IPS-20b (cell line): ENCODE data around the gene UBAC1.
A peak's percentile ranks its signal among the peaks of the same experiment; 100 is the strongest.

ENCODE experiments used
- H3K27ac ChIP-seq: one replicate; pipeline ENCODE4 v1.5.1; 2013; ENCODE audit warnings: low read length
- H3K27me3 ChIP-seq: 2 replicates; pipeline ENCODE4 v1.6.1; 2013; ENCODE audit warnings: mild to moderate bottlenecking, low read length, inconsistent platforms; ENCODE audit not compliant: insufficient read depth
- H3K36me3 ChIP-seq: 2 replicates; pipeline ENCODE4 v1.6.1; 2013; ENCODE audit warnings: low read depth, mild to moderate bottlenecking, inconsistent platforms, low read length, moderate library complexity; ENCODE audit not compliant: insufficient read depth
- H3K4me1 ChIP-seq: 2 replicates; pipeline ENCODE4 v1.6.1; 2013; ENCODE audit warnings: mild to moderate bottlenecking, control low read depth, inconsistent platforms, low read length, moderate library complexity; ENCODE audit not compliant: insufficient read depth
- H3K4me3 ChIP-seq: 2 replicates; pipeline ENCODE4 v1.5.1; 2013; ENCODE audit warnings: mild to moderate bottlenecking, low read length, inconsistent platforms
- H3K9ac ChIP-seq: 2 replicates; pipeline ENCODE4 v1.6.1; 2013; ENCODE audit warnings: low read depth, mild to moderate bottlenecking, inconsistent platforms, low read length, moderate library complexity
- H3K9me3 ChIP-seq: 2 replicates; pipeline ENCODE4 v1.6.1; 2013; ENCODE audit warnings: mild to moderate bottlenecking, low read depth, low read length, inconsistent platforms; ENCODE audit not compliant: insufficient read depth

UBAC1 gene

GRCh38 chr9:135962696-135963307, 1.6 kb upstream of the UBAC1 start:
- Histone ChIP-seq H3K4me1 (peaks cover 5% of the 10 kb centered on the region; the same call in 1 of the 2 replicates), H3K27ac (no peak overlapping the region), H3K9ac (no peak overlapping the region), H3K36me3 (no peaks in the 10 kb centered on the region), H3K9me3 (no peaks in the 10 kb centered on the region), H3K4me3 (no peak overlapping the region), H3K27me3 (no peaks in the 10 kb centered on the region)

GRCh38 chr9:135961811-135962695, 880 bp upstream of the UBAC1 start:
- H3K9ac ChIP-seq: no peak overlapping the region; the same call in 1 of the 2 replicates
- no peaks in the 10 kb centered on the region for H3K9me3 ChIP-seq
- peaks cover 4% of the 10 kb centered on the region; the same call in 1 of the 2 replicates for H3K4me1 ChIP-seq
- H3K27me3 ChIP-seq: no peaks in the 10 kb centered on the region
- H3K4me3 ChIP-seq: peak overlapping the region; percentile 65
- no peak overlapping the region for H3K27ac ChIP-seq
- H3K36me3 ChIP-seq: no peaks in the 10 kb centered on the region

GRCh38 chr9:135960411-135961276, 529 bp downstream of the UBAC1 start:
- Histone ChIP-seq H3K36me3 (no peaks in the 10 kb centered on the region), H3K4me3 (peak overlapping the region; percentile 86), H3K9me3 (no peaks in the 10 kb centered on the region), H3K4me1 (peaks cover 4% of the 10 kb centered on the region; the same call in 1 of the 2 replicates), H3K27me3 (no peaks in the 10 kb centered on the region), H3K9ac (peak overlapping the region; percentile 75; the same call in 1 of the 2 replicates), H3K27ac (no peak overlapping the region)

DNA sequence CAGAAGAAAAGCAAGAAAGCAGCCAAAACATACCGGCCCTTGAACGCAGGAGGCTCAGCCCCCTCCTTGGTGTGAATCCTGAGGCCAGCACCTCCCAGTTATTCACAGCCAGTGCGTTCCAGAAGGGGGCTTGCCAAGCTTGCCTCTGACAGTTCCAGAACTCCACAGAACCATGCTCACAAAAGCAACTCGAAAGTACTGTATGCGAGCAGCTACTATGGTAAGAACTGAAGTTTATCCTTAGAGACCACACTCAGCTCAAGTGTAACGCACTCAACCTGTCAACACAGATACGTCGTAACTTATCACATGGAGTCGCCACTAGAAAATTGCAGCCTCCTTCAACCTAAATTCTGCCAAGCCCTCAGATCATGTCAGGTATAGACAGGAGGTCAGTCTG, 1.4 kb downstream of the UBAC1 start:
- H3K9me3 ChIP-seq: no peaks in the 10 kb centered on the region
- peaks cover 2% of the 10 kb centered on the region; the same call in 1 of the 2 replicates for H3K36me3 ChIP-seq
- H3K4me3 ChIP-seq: peak overlapping the region; percentile 86
- H3K9ac ChIP-seq: peak overlapping the region; percentile 75; the same call in 1 of the 2 replicates
- H3K27ac ChIP-seq: no peak overlapping the region
- H3K27me3 ChIP-seq: no peaks in the 10 kb centered on the region
- peaks cover 4% of the 10 kb centered on the region; the same call in 1 of the 2 replicates for H3K4me1 ChIP-seq

DNA sequence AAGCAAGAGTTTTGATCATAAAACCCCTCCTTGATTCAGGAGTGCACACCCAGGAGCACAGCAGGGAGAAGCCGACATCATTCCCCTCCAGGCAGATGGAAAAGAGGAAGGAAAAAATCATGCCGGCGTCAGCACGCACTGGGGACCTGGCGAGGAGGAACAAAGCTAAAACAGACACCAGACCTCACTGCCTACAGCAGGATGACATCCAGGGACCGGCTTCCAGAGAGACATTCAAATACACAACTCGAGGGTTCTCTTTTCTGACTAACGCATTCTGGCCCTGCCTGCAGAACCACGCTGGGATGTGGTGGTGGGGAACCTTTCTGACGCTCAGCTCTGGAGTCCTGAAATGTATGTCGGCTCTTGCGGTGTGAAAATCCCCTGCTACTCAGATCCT, 2.7 kb downstream of the UBAC1 start:
- Histone ChIP-seq H3K4me1 (peaks cover 4% of the 10 kb centered on the region; the same call in 1 of the 2 replicates), H3K36me3 (peaks cover 13% of the 10 kb centered on the region), H3K27me3 (no peaks in the 10 kb centered on the region), H3K27ac (no peak overlapping the region), H3K4me3 (no peak overlapping the region), H3K9me3 (no peaks in the 10 kb centered on the region), H3K9ac (no peak overlapping the region)

GRCh38 chr9:135957431-135957830, 3.7 kb downstream of the UBAC1 start:
- no peaks in the 10 kb centered on the region for H3K27me3 ChIP-seq
- H3K4me1 ChIP-seq: peaks cover 4% of the 10 kb centered on the region; the same call in 1 of the 2 replicates
- no peak overlapping the region for H3K27ac ChIP-seq
- H3K36me3 ChIP-seq: peaks cover 21% of the 10 kb centered on the region
- no peaks in the 10 kb centered on the region for H3K9me3 ChIP-seq
- H3K9ac ChIP-seq: no peak overlapping the region
- no peak overlapping the region for H3K4me3 ChIP-seq

GRCh38 chr9:135956802-135957174, 4.4 kb downstream of the UBAC1 start:
- Histone ChIP-seq H3K36me3 (peaks cover 28% of the 10 kb centered on the region), H3K4me3 (no peak overlapping the region), H3K9me3 (no peaks in the 10 kb centered on the region), H3K27me3 (no peaks in the 10 kb centered on the region), H3K4me1 (peaks cover 4% of the 10 kb centered on the region; the same call in 1 of the 2 replicates), H3K9ac (no peak overlapping the region), H3K27ac (no peak overlapping the region)

GRCh38 chr9:135955934-135956801, 5.0 kb downstream of the UBAC1 start:
- peaks cover 28% of the 10 kb centered on the region for H3K36me3 ChIP-seq
- no peak overlapping the region for H3K4me3 ChIP-seq
- H3K9ac ChIP-seq: no peak overlapping the region

DNA sequence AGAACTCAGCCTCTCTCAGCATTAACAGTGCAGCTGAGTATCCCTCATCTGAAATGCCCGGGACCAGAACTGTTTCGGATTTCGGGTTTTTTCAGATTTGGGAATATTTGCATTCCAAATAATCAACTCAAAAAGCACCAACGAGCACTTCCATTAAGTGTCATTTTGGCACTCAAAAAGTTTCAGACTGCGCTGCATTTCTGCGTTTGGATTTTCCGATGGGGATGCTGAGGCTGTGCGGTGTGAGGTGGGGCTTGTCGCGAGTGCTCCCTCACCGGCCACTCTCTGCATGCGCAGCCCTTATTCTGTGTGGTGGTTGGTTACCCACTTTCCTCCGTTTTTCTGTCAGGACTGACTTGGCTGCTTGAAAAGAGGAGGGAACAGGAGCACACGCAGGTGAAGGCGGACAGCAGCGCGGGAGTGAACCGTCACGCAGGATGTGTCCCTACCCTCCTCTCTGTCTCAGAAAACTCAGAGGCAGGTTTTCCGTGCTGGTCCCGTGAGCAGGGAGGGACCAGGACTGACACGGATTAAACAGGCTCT, 8.4 kb downstream of the UBAC1 start:
- Histone ChIP-seq H3K4me3 (no peak overlapping the region), H3K36me3 (peaks cover 41% of the 10 kb centered on the region), H3K9ac (no peak overlapping the region), H3K27me3 (no peaks in the 10 kb centered on the region), H3K27ac (no peak overlapping the region), H3K4me1 (no peaks in the 10 kb centered on the region), H3K9me3 (no peaks in the 10 kb centered on the region)

More at GRCh38 chr9:135955934-135956801, 5.0 kb downstream of the UBAC1 start:
- Histone ChIP-seq H3K27me3 (no peaks in the 10 kb centered on the region), H3K4me1 (peaks cover 4% of the 10 kb centered on the region; the same call in 1 of the 2 replicates), H3K27ac (no peak overlapping the region), H3K9me3 (no peaks in the 10 kb centered on the region)

- Histone ChIP-seq H3K4me3 (no peak overlapping the region), H3K9me3 (no peaks in the 10 kb centered on the region), H3K9ac (no peak overlapping the region), H3K27ac (no peak overlapping the region), H3K36me3 (peaks cover 48% of the 10 kb centered on the region), H3K27me3 (no peaks in the 10 kb centered on the region), H3K4me1 (no peaks in the 10 kb centered on the region)
These were observed 9.1 kb downstream of the UBAC1 start for GRCh38 chr9:135951889-135952663.
